ENCODE measurements around the gene GARIN5B.

GARIN5B gene

GRCh38 chr19:55368106-55368505, 5.0 kb upstream of the GARIN5B start:
- Histone ChIP-seq H3K36me3 (ENCODE audit: insufficient read depth, low read length) (no peaks in the 10 kb centered on the region), H3K27me3 (ENCODE audit: insufficient read depth, low read length) (no peaks in the 10 kb centered on the region), H3K4me1 (ENCODE audit: control insufficient read depth, insufficient read depth, low read length, unreplicated experiment) (peaks cover 9% of the 10 kb centered on the region), H3K27ac (ENCODE audit: low read depth, low read length) (no peak overlapping the region), H3K79me2 (ENCODE audit: control insufficient read depth, insufficient read depth, low read length, unreplicated experiment) (no peaks in the 10 kb centered on the region), H3K4me3 (ENCODE audit: low read depth, low read length) (no peak overlapping the region), H2AFZ (ENCODE audit: low read length, unreplicated experiment) (no peak overlapping the region)

- Histone ChIP-seq H3K4me3 (ENCODE audit: low read depth, low read length) (no peak overlapping the region), H3K27ac (ENCODE audit: low read depth, low read length) (no peak overlapping the region), H3K36me3 (ENCODE audit: insufficient read depth, low read length) (no peaks in the 10 kb centered on the region), H2AFZ (ENCODE audit: low read length, unreplicated experiment) (no peak overlapping the region), H3K27me3 (ENCODE audit: insufficient read depth, low read length) (no peaks in the 10 kb centered on the region), H3K4me1 (ENCODE audit: control insufficient read depth, insufficient read depth, low read length, unreplicated experiment) (peaks cover 5% of the 10 kb centered on the region), H3K79me2 (ENCODE audit: control insufficient read depth, insufficient read depth, low read length, unreplicated experiment) (no peaks in the 10 kb centered on the region)
Measured at GRCh38 chr19:55366790-55367189, 3.7 kb upstream of the GARIN5B start.

- H3K4me1 ChIP-seq (ENCODE audit: control insufficient read depth, insufficient read depth, low read length, unreplicated experiment) = peaks cover 5% of the 10 kb centered on the region
- no peak overlapping the region for H3K27ac ChIP-seq (ENCODE audit: low read depth, low read length)
- H3K27me3 ChIP-seq (ENCODE audit: insufficient read depth, low read length) = no peaks in the 10 kb centered on the region
- no peaks in the 10 kb centered on the region for H3K36me3 ChIP-seq (ENCODE audit: insufficient read depth, low read length)
- H3K79me2 ChIP-seq (ENCODE audit: control insufficient read depth, insufficient read depth, low read length, unreplicated experiment) = no peaks in the 10 kb centered on the region
- no peak overlapping the region for H3K4me3 ChIP-seq (ENCODE audit: low read depth, low read length)
- H2AFZ ChIP-seq (ENCODE audit: low read length, unreplicated experiment) = no peak overlapping the region
Measured at GRCh38 chr19:55365964-55366363, 2.9 kb upstream of the GARIN5B start.

- H3K27me3 ChIP-seq (ENCODE audit: insufficient read depth, low read length) = no peaks in the 10 kb centered on the region
- H3K4me1 ChIP-seq (ENCODE audit: control insufficient read depth, insufficient read depth, low read length, unreplicated experiment) = no peaks in the 10 kb centered on the region
- no peaks in the 10 kb centered on the region for H3K36me3 ChIP-seq (ENCODE audit: insufficient read depth, low read length)
- no peak overlapping the region for H3K27ac ChIP-seq (ENCODE audit: low read depth, low read length)
- no peak overlapping the region for H3K4me3 ChIP-seq (ENCODE audit: low read depth, low read length)
- H2AFZ ChIP-seq (ENCODE audit: low read length, unreplicated experiment) = no peak overlapping the region
- H3K79me2 ChIP-seq (ENCODE audit: control insufficient read depth, insufficient read depth, low read length, unreplicated experiment) = no peaks in the 10 kb centered on the region
Measured at GRCh38 chr19:55365245-55365644, 2.2 kb upstream of the GARIN5B start.

- Histone ChIP-seq H2AFZ (ENCODE audit: low read length, unreplicated experiment) (no peak overlapping the region), H3K79me2 (ENCODE audit: control insufficient read depth, insufficient read depth, low read length, unreplicated experiment) (no peaks in the 10 kb centered on the region), H3K27me3 (ENCODE audit: insufficient read depth, low read length) (no peaks in the 10 kb centered on the region), H3K4me3 (ENCODE audit: low read depth, low read length) (no peak overlapping the region), H3K4me1 (ENCODE audit: control insufficient read depth, insufficient read depth, low read length, unreplicated experiment) (no peaks in the 10 kb centered on the region), H3K36me3 (ENCODE audit: insufficient read depth, low read length) (no peaks in the 10 kb centered on the region), H3K27ac (ENCODE audit: low read depth, low read length) (no peak overlapping the region)
Measured at GRCh38 chr19:55362174-55362989, 678 bp downstream of the GARIN5B start.

GRCh38 chr19:55360902-55361301, 2.2 kb downstream of the GARIN5B start:
- no peak overlapping the region for H2AFZ ChIP-seq (ENCODE audit: low read length, unreplicated experiment)

GRCh38 chr19:55358943-55359908, 3.8 kb downstream of the GARIN5B start:
- H3K4me3 ChIP-seq (ENCODE audit: low read depth, low read length) = no peak overlapping the region
- no peak overlapping the region for H3K27ac ChIP-seq (ENCODE audit: low read depth, low read length)
- no peaks in the 10 kb centered on the region for H3K4me1 ChIP-seq (ENCODE audit: control insufficient read depth, insufficient read depth, low read length, unreplicated experiment)
- no peaks in the 10 kb centered on the region for H3K79me2 ChIP-seq (ENCODE audit: control insufficient read depth, insufficient read depth, low read length, unreplicated experiment)
- no peak overlapping the region for H2AFZ ChIP-seq (ENCODE audit: low read length, unreplicated experiment)
- H3K27me3 ChIP-seq (ENCODE audit: insufficient read depth, low read length) = peaks cover 11% of the 10 kb centered on the region
- no peaks in the 10 kb centered on the region for H3K36me3 ChIP-seq (ENCODE audit: insufficient read depth, low read length)

More at GRCh38 chr19:55360902-55361301, 2.2 kb downstream of the GARIN5B start:
- Histone ChIP-seq H3K27me3 (ENCODE audit: insufficient read depth, low read length) (no peaks in the 10 kb centered on the region), H3K36me3 (ENCODE audit: insufficient read depth, low read length) (no peaks in the 10 kb centered on the region), H3K27ac (ENCODE audit: low read depth, low read length) (no peak overlapping the region), H3K79me2 (ENCODE audit: control insufficient read depth, insufficient read depth, low read length, unreplicated experiment) (no peaks in the 10 kb centered on the region), H3K4me1 (ENCODE audit: control insufficient read depth, insufficient read depth, low read length, unreplicated experiment) (no peaks in the 10 kb centered on the region), H3K4me3 (ENCODE audit: low read depth, low read length) (no peak overlapping the region)

GRCh38 chr19:55358493-55358892, 4.6 kb downstream of the GARIN5B start:
- Histone ChIP-seq H3K4me1 (ENCODE audit: control insufficient read depth, insufficient read depth, low read length, unreplicated experiment) (no peaks in the 10 kb centered on the region), H3K27ac (ENCODE audit: low read depth, low read length) (no peak overlapping the region), H2AFZ (ENCODE audit: low read length, unreplicated experiment) (no peak overlapping the region), H3K4me3 (ENCODE audit: low read depth, low read length) (no peak overlapping the region), H3K79me2 (ENCODE audit: control insufficient read depth, insufficient read depth, low read length, unreplicated experiment) (no peaks in the 10 kb centered on the region), H3K27me3 (ENCODE audit: insufficient read depth, low read length) (peaks cover 18% of the 10 kb centered on the region), H3K36me3 (ENCODE audit: insufficient read depth, low read length) (no peaks in the 10 kb centered on the region)

DNA sequence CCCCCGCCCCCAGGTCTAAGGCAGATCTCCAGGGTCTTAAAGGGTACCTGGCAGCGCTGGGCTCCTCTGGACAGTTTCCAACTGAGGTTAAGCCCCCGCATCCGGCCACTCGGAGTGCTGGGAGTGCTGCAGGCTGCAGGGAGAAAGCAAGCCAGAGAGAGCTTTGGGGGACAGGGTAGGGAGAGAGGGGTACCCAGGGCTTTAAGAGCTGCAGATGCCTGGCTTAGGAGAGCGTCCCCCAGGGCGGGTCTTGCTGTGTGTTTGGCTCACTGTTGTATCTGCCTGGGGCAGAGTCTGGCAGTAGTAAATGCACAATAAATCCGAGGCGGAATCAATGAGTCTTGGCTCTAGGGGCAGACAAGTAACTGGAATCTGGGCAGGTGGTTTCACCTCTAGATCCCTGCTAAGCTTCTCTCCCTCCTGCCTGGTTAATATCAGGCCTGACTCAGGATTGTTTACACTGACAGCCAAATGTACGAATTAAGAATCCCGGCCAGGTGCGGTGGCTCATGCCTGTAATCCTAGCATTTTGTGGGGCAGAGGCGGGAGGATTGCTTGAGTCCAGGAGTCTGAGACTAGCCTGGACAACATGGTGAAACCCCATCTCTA, 7.7 kb downstream of the GARIN5B start:
- Histone ChIP-seq H3K4me3 (ENCODE audit: low read depth, low read length) (no peak overlapping the region), H3K79me2 (ENCODE audit: control insufficient read depth, insufficient read depth, low read length, unreplicated experiment) (no peaks in the 10 kb centered on the region), H2AFZ (ENCODE audit: low read length, unreplicated experiment) (no peak overlapping the region), H3K27ac (ENCODE audit: low read depth, low read length) (no peak overlapping the region), H3K4me1 (ENCODE audit: control insufficient read depth, insufficient read depth, low read length, unreplicated experiment) (no peaks in the 10 kb centered on the region), H3K36me3 (ENCODE audit: insufficient read depth, low read length) (no peaks in the 10 kb centered on the region), H3K27me3 (ENCODE audit: insufficient read depth, low read length) (peaks cover 35% of the 10 kb centered on the region)

GRCh38 chr19:55354698-55355212, 8.3 kb downstream of the GARIN5B start, which contains the start of gene COX6B2:
Gene COX6B2, minus strand, starts transcription at chr19:55354719. Its CDS starts 198 bp downstream, at chr19:55354521.
- peaks cover 35% of the 10 kb centered on the region for H3K27me3 ChIP-seq (ENCODE audit: insufficient read depth, low read length)
- no peak within 1 kb of the TSS for H2AFZ ChIP-seq (ENCODE audit: low read length, unreplicated experiment)

More at GRCh38 chr19:55354698-55355212, 8.3 kb downstream of the GARIN5B start, which contains the start of gene COX6B2:
- Histone ChIP-seq H3K36me3 (ENCODE audit: insufficient read depth, low read length) (no peaks in the 10 kb centered on the region), H3K4me1 (ENCODE audit: control insufficient read depth, insufficient read depth, low read length, unreplicated experiment) (no peaks in the 10 kb centered on the region), H3K4me3 (ENCODE audit: low read depth, low read length) (peak within 1 kb of the TSS; percentile 59), H3K79me2 (ENCODE audit: control insufficient read depth, insufficient read depth, low read length, unreplicated experiment) (no peaks in the 10 kb centered on the region), H3K27ac (ENCODE audit: low read depth, low read length) (no peak within 1 kb of the TSS)

Data from ACC112 (cell line).